ENCODE measurements around the gene AIG1.

Gene AIG1

DNA sequence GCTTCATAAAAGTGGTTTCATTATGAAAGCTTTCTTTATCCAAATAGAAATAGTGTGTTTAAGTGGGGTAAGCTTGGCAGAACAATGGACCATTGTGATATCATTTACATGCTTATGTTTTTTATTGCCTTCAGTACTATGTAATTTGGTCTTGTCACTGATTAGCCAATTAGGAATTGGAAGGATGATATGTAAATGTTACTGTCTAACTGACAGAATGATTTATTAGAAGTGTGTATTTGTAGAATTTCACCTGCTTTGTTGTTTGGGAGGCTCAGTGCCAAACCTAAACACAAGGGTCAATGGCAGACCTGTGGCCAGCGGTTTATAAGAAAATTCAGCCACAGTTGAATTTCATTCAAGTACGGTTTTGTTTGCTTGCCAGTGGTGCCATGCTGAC lies 39.0 kb downstream of the AIG1 start:
- DNase-seq (ENCODE audit: extremely low read depth, low read depth): no peak
- TF ChIP-seq, protein P1, sequence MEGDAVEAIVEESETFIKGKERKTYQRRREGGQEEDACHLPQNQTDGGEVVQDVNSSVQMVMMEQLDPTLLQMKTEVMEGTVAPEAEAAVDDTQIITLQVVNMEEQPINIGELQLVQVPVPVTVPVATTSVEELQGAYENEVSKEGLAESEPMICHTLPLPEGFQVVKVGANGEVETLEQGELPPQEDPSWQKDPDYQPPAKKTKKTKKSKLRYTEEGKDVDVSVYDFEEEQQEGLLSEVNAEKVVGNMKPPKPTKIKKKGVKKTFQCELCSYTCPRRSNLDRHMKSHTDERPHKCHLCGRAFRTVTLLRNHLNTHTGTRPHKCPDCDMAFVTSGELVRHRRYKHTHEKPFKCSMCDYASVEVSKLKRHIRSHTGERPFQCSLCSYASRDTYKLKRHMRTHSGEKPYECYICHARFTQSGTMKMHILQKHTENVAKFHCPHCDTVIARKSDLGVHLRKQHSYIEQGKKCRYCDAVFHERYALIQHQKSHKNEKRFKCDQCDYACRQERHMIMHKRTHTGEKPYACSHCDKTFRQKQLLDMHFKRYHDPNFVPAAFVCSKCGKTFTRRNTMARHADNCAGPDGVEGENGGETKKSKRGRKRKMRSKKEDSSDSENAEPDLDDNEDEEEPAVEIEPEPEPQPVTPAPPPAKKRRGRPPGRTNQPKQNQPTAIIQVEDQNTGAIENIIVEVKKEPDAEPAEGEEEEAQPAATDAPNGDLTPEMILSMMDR (IDR thresholded peaks at IDR 0.05; ENCODE audit: low read depth, low read length, missing control alignments): no peak

DNA sequence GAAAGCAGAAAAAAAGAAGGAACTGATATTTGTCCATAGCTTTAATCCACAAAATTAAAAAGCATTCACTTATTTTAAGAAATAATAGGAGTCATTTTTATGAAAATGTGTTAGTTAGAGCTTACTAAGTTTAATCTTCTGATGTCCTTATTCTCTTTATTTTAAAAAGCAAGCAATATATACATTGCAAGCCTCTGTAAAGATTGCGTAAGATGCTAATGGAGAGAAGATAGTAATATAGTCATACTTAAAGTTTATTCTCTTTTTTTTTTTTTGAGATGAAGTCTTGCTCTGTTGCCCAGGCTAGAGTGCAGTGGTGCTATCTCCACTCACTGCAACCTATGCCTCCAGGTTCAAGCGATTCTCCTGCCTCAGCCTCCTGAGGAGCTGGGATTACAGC lies 39.7 kb downstream of the AIG1 start:
- TF ChIP-seq, protein P1 (IDR thresholded peaks at IDR 0.05; ENCODE audit: low read depth, low read length, missing control alignments): no peak
- DNase-seq (ENCODE audit: extremely low read depth, low read depth): no peak
- H3K4me3 ChIP-seq (replicated peaks; ENCODE audit: low read depth, low read length): no peak overlapping the region

More for the DNA sequence above, 39.0 kb downstream of the AIG1 start:
- no peak overlapping the region for H3K4me3 ChIP-seq (replicated peaks; ENCODE audit: low read depth, low read length)

DNA sequence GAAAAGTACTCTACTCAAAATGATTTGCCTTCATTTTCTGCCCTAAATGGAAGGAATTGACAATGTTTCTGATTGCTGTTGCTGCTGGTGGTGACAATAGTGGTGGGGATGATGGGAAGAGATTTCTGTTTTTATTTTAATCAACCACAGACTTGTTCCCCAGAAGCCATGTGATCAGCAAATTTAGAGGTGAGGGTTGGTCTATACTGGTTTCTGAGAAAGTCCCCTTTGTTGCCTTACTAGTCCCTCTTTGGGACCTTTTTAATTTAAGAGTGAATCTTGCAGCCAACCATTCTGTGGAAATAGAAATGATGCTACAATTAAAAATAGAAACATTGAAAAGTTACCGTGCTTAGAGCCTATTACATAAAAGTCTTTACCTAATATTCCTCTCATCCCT lies 43.2 kb downstream of the AIG1 start:
- DNase-seq (ENCODE audit: extremely low read depth, low read depth): no peak
- TF ChIP-seq, protein P1 (IDR thresholded peaks at IDR 0.05; ENCODE audit: low read depth, low read length, missing control alignments): no peak
- no peak overlapping the region for H3K4me3 ChIP-seq (replicated peaks; ENCODE audit: low read depth, low read length)

DNA sequence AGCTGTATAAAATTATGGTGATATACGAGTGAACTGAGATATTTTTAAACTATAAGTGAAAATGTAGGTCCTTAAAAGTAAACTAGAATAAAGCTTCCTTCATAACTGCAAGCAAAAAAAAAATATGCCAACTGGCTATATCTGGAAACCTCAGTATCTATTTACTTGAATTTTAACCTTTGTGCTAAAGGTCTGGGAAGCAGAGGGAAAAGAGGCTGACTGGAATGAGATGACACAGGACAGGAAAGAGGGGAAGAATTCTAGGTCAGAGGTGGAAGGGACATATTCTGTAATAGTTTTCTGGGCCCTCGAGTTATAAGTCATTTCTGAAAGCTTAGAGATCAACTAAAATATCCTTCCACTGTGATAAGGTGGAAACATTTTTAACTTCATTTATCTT lies 46.8 kb downstream of the AIG1 start:
- DNase-seq (ENCODE audit: extremely low read depth, low read depth): no peak
- TF ChIP-seq, protein P1 (IDR thresholded peaks at IDR 0.05; ENCODE audit: low read depth, low read length, missing control alignments): no peak
- no peak overlapping the region for H3K4me3 ChIP-seq (replicated peaks; ENCODE audit: low read depth, low read length)

DNA sequence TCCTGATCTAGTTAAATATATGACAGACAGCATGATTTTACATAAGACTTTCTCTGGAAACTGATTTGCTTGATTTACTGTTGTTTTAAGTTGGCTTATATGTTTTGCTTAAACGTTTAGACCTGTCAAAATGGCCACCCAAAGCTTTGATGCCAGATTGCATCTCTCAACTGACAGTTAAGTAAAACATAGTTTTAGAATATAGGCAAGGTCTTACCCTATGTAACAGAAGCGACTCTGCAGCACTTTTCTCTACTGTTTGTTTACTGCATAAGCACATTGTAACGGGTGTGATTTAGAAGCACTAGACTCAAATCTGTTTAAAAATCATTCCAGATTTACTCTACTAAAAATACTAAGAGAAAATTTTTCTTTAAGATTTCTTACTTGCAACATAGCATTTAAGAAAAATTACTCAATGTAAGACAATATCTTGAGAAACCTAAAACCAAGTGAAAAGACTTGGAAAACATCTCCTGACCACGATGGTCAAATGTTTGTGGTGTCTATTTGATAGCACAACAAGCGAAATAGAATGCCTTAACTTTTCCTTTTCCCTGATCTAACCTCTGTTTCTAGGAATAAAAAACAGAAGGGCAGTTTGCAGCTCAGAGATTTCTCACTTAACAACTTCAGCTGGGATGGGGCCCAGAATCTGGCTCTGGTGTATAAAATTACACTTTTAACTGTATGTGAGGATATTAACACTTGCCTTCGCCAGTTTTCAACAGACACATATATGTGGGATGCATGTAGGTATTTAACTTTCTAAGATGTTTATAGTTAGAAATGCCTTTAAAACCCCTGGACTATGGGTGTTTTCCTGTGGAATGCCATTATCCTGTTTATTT lies 47.4 kb downstream of the AIG1 start:
- no peak overlapping the region for H3K4me3 ChIP-seq (replicated peaks; ENCODE audit: low read depth, low read length)
- DNase-seq (ENCODE audit: extremely low read depth, low read depth): no peak
- TF ChIP-seq, protein P1 (IDR thresholded peaks at IDR 0.05; ENCODE audit: low read depth, low read length, missing control alignments): no peak

DNA sequence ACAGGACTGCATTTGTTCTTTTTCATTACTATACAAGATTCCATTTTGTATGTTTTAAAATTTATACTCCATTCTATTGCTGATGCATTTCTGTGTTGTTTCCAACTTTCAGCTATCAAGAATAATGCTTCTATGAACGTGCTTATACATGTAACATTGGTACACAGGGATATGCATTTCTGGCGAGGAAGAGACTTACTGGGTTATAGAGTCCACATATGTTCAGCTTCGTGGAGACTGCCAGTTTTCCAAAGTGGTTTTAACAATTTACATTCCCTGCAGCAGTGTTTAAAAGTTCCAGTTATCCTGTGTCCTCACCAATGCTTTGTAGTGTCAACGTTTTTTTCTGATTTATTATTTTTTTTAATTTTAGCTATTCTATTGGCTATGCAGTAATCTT lies 48.5 kb downstream of the AIG1 start:
- TF ChIP-seq, protein P1 (IDR thresholded peaks at IDR 0.05; ENCODE audit: low read depth, low read length, missing control alignments): no peak
- no peak overlapping the region for H3K4me3 ChIP-seq (replicated peaks; ENCODE audit: low read depth, low read length)
- DNase-seq (ENCODE audit: extremely low read depth, low read depth): no peak

Measured in HFF-Myc (cell line).